GM21526 (cell line): ENCODE results near the gene OR1I1.
"Not testable (repeated sequence)": the region's sequence is repeated elsewhere in the genome, so short reads cannot be mapped to it uniquely, and the experiment has no call there.

Experiments used
- ATAC-seq: cut with Tn5 transposase; IDR thresholded peaks from one replicate; pipeline ENCODE4 v1.9.1; 2021; ENCODE audit warnings: moderate library complexity; ENCODE audit not compliant: unreplicated experiment, low FRiP score

Gene OR1I1

GRCh38 chr19:15096223-15096622, 14.2 kb downstream of the OR1I1 start:
- ATAC-seq, result no peak

DNA sequence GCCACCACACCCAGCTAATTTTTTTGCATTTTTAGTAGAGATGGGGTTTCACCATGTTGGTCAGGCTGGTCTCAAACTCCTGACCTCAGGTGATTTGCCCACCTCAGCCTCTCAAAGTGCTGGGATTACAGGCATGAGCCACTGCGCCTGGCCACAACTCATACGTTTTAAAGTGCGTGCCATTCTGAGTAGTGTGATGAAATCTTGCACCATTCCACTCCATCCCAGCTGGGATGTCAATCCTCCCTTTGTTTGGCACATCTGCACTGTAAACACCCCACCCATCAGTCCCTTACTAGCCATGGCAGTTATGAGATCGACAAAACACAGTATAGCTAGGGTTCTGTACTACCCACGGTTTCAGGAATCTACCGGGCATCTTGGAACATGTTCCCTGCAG, 16.0 kb downstream of the OR1I1 start:
- ATAC-seq, result not testable (repeated sequence)

DNA sequence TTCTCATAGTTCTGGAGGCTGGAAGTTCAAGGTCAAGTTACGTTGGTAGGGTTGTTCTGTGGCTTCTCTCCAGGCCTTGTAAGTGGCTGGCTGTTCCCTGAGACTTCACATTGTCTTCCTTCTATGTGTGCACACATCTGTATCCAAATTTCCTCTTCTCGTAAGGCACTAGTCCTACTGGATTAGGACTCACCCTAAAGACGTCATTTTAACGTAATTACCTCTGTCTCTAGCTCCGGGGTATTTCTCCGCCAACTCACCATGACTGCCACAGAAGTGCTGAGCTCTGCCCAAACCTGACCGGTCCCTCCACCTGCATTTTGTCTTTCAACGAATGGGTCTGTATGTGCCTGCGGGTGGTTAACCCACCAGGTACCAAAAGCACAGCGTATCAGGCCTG, 16.4 kb downstream of the OR1I1 start:
- ATAC-seq, result no peak

- ATAC-seq, result no peak
Measured at GRCh38 chr19:15099017-15099582, 17.1 kb downstream of the OR1I1 start.

- ATAC-seq, result no peak
Measured at GRCh38 chr19:15101479-15102082, 19.6 kb downstream of the OR1I1 start.

- no peak for ATAC-seq
Measured at GRCh38 chr19:15104003-15104402, 22.0 kb downstream of the OR1I1 start.

- ATAC-seq, result no peak
Measured at GRCh38 chr19:15104411-15104810, 22.4 kb downstream of the OR1I1 start.

- ATAC-seq, result no peak
Measured at GRCh38 chr19:15105044-15105443, 23.0 kb downstream of the OR1I1 start.

DNA sequence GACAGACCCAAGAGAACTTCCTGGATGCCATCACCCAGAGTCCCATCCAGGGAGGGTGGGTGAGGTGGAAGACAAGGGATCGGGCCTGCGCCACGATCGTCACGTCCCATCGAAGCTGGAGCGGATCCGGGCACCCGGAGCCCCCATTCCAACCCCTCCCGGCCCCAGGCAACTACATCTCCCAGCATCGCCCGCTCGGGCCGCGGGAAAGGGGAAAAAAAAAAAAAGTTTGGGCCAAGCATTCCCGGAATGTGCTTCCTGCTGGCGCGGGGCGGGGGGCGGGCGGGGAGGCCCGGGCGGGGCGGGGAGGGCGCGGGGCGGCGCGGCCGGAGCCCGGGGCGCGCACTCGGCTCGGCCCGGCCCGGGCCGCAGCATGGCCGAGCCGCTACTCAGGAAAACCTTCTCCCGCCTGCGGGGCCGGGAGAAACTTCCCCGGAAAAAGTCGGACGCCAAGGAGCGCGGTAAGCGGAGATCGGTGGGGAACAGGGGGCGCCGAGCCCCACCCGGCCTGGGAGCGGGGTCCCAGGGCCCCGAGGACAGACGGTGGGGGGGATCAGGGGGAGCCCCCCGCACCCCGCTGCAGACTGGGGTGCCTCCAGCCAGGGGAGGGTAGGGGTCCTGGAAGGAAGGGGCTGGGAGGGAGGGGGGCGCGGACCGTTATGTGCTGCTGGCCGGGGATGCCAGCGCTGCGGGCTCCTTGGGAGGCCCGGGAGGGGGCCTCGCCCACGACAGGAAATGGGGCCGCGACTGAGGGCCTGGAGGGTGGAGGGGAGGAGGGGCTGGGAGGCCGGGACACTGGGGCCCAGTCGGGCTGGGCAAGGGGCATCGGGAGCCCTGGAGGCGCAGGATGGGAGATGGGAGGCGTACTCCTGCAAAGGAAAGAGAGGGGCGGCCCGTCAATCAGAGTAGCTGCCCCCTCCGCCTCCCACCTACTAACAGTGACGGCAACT, 25.3 kb downstream of the OR1I1 start, which contains the start of gene SYDE1:
SYDE1 (plus strand) TSS at position 341 of the 950 bp plus-strand sequence; CDS start at position 374, 33 bp downstream.
- ATAC-seq, result no peak

- ATAC-seq, result no peak
Measured at GRCh38 chr19:15108145-15108844, 26.3 kb downstream of the OR1I1 start.

GRCh38 chr19:15108845-15109767, 27.1 kb downstream of the OR1I1 start:
- no peak for ATAC-seq

DNA sequence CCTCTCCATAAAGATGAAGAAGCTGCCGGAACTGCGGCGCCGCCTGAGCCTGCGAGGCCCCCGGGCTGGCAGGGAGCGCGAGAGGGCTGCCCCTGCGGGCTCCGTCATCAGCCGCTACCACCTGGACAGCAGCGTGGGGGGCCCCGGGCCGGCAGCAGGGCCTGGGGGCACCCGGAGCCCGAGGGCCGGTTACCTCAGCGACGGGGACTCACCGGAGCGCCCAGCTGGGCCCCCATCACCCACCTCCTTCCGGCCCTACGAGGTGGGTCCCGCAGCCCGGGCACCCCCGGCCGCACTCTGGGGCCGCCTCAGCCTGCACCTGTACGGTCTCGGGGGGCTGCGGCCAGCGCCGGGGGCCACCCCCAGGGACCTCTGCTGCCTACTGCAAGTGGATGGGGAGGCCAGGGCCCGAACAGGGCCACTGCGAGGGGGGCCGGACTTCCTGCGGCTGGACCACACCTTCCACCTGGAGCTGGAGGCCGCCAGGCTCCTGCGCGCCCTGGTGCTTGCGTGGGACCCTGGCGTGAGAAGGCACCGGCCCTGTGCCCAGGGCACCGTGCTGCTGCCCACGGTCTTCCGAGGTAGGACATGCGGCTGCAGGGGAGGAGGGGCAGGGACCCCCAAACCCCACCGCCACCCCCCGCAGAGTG, 27.9 kb downstream of the OR1I1 start:
- no peak for ATAC-seq

- no peak for ATAC-seq
Measured at GRCh38 chr19:15110418-15110815, 28.4 kb downstream of the OR1I1 start.

- no peak for ATAC-seq
Measured at GRCh38 chr19:15111758-15112157, 29.7 kb downstream of the OR1I1 start.

GRCh38 chr19:15112385-15112784, 30.4 kb downstream of the OR1I1 start:
- no peak for ATAC-seq

GRCh38 chr19:15113245-15114152, 31.5 kb downstream of the OR1I1 start:
- no peak for ATAC-seq

GRCh38 chr19:15114153-15114540, 32.1 kb downstream of the OR1I1 start:
- no peak for ATAC-seq

GRCh38 chr19:15115080-15115479, 33.1 kb downstream of the OR1I1 start:
- ATAC-seq, result no peak
